ENCODE measurements around the gene SDK1. TPM values are rescaled to one million over a fixed set of nuclear protein-coding genes. Genes with fewer than 3 reads are reported as not detected.

SDK1 gene
- total and polyA plus RNA-seq, 2 of the 8 experiments (the other 6 are each of a cell fraction or from before 2014, with no cell fraction given), result 3.3 to 7.2 TPM

DNA sequence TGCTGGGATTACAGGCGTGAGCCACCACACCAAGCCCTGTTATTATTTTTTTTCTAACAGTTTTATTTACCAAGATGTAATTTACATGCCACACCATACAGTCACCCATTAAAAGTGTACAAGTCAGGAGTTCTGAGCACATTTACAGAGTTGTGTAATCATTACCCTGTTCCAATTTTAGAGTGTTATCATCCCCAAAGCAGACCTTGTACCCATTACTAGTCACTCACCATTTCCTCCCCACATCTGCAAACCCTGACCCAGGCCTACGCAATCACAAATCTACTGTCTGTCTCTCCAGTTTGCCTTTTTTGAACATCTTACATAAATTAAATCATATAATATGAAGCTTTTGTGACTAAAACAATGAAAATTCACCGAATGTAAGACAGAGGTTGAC lies 978.2 kb downstream of the SDK1 start:
- no peaks in the 10 kb centered on the region for H3K27me3 ChIP-seq (replicated peaks in 1 of 4; ENCODE audit: control insufficient read depth in 3 of 4, extremely low read depth in 1 of 4, insufficient read depth in 3 of 4, low read length in 3 of 4)
- TF ChIP-seq POU5F1 (IDR thresholded peaks at IDR 0.05; ENCODE audit: low read depth, low read length), result no peak
- no peak for TF ChIP-seq YY1 (IDR thresholded peaks at IDR 0.05; ENCODE audit: low read depth, low read length)
- no peak overlapping the region for H3K9ac ChIP-seq (replicated peaks in 1 of 4; ENCODE audit: extremely low read depth in 1 of 4, low read depth in 3 of 4, low read length in 3 of 4)
- ChIA-PET POLR2A (ENCODE audit: partially characterized antibody) (no interaction called here), CTCF (ENCODE audit: partially characterized antibody) (no interaction called here)
- H3K36me3 ChIP-seq (ENCODE audit: control insufficient read depth in 2 of 4, insufficient read depth in 4 of 4, low read length in 3 of 4), result no peaks in the 10 kb centered on the region
- H2BK120ac ChIP-seq (replicated peaks; ENCODE audit: low read depth, low read length), result no peak overlapping the region
- H3K9me3 ChIP-seq (ENCODE audit: insufficient read depth in 2 of 2, low read depth in 1 of 2, low read length in 1 of 2), result peaks cover 9 to 35% of the 10 kb centered on the region in 2 experiments; a peak in 3 of 4 replicates
- no peak overlapping the region for H4K91ac ChIP-seq (replicated peaks; ENCODE audit: insufficient read length, low read length)
- H3K4me3 ChIP-seq (ENCODE audit: extremely low read depth in 1 of 4, insufficient read depth in 2 of 4, low read depth in 3 of 4, low read length in 4 of 4), result no peak overlapping the region
- H3K18ac ChIP-seq (ENCODE audit: extremely low read depth, low read length), result no peak overlapping the region
- DNase-seq (ENCODE audit: low read depth in 1 of 2, low spot score in 2 of 2) (no peak), FAIRE-seq (no peak)
- 88% methylated on average over 3 of the region's 3 CpGs; no CpG with 5 or more reads in 1 of the 2 experiments for WGBS, 2 experiments (ENCODE audit: extremely low coverage in 1 of 2, insufficient coverage in 1 of 2, insufficient read length in 1 of 2, insufficient replicate concordance in 2 of 2, low coverage in 1 of 2, low lambda C conversion rate in 2 of 2, missing lambda C conversion rate in 1 of 2)
- H3K4me1 ChIP-seq (replicated peaks in 1 of 4; ENCODE audit: control insufficient read depth in 3 of 4, insufficient read depth in 4 of 4, low read length in 3 of 4), result no peaks in the 10 kb centered on the region
- H4K20me1 ChIP-seq (replicated peaks in 1 of 2; ENCODE audit: control insufficient read depth in 1 of 2, insufficient read depth in 2 of 2, low read length in 2 of 2), result no peaks in the 10 kb centered on the region
- H2BK20ac ChIP-seq (ENCODE audit: low read length), result no peak overlapping the region
- H3K4ac ChIP-seq (replicated peaks; ENCODE audit: insufficient read length, low read depth, low read length), result no peak overlapping the region
- no peak overlapping the region for H3K56ac ChIP-seq (replicated peaks; ENCODE audit: insufficient read length, low read depth, low read length)
- no peaks in the 10 kb centered on the region for H3K79me1 ChIP-seq (ENCODE audit: low read depth, low read length)
- H2AFZ ChIP-seq (ENCODE audit: low read length), result no peak overlapping the region
- H2AK5ac ChIP-seq (ENCODE audit: low read depth, low read length), result no peak overlapping the region
- H3K27ac ChIP-seq (ENCODE audit: low read depth, low read length), result no peak overlapping the region
- H3K23ac ChIP-seq (ENCODE audit: insufficient read length), result no peak overlapping the region
- H3K23me2 ChIP-seq (ENCODE audit: low read depth, low read length), result no peaks in the 10 kb centered on the region
- H3K79me2 ChIP-seq (ENCODE audit: control insufficient read depth in 1 of 2, insufficient read depth in 2 of 2, low read length in 2 of 2), result no peaks in the 10 kb centered on the region
- no peak overlapping the region for H4K5ac ChIP-seq (ENCODE audit: insufficient read length, low read depth, low read length)
- no peak overlapping the region for H2BK5ac ChIP-seq (ENCODE audit: low read depth, low read length)
- no peak overlapping the region for H3K14ac ChIP-seq (ENCODE audit: insufficient read length)
- no peak overlapping the region for H2BK15ac ChIP-seq (ENCODE audit: low read length)
- H3K4me2 ChIP-seq (ENCODE audit: insufficient read depth in 1 of 2, low read depth in 2 of 2, low read length in 2 of 2), result no peak overlapping the region
- H2BK12ac ChIP-seq (ENCODE audit: low read depth, low read length), result no peak overlapping the region
- H4K8ac ChIP-seq (ENCODE audit: extremely low read depth, insufficient read depth, low read length), result no peak overlapping the region
